Fibroblast of the conjunctiva (primary cell): ENCODE data around the gene IMMP2L.

Experiments used
- DNase-seq: peaks from one replicate; pipeline ENCODE4 v3.0.0-alpha.2; 2010; ENCODE audit warnings: low read depth

IMMP2L gene

DNA sequence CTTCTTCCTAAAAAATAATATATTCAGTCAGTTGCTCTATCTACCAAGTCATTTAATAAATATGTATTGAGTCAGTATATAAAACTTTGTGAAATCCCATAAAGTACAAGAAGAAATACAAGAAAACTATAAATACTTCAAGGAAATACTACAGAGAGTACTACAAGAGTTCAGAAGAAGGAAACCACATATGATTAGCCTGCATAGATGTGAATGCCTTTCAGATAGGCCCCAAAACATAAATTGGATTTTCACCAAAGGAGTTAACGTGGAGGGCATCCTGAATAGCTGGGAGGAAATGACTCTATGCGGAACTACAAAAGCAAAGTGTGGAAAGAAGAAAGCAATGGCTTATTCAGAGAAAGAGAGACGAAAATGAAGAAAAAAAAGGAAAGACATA lies 351.3 kb downstream of the IMMP2L start:
- no peak for DNase-seq

DNA sequence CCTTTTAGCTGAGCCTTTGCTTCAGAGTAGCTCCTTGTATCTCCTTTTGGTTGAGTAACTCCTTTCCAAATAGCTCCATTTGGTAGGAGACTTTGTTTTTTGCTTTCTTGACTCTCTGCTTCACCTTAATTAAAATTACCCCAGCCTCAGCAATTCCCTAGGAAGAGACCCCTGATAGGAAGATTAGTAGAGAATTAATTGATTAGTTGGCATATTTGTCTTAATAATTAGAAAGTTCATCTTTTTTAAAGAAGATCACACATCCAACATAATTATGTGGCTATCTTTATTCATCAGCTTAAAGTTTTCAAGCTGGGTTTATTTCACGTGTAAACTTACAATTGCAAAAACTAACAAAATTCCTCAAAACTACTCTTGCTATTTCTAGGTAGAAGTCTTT lies 352.2 kb downstream of the IMMP2L start:
- DNase-seq, result no peak

DNA sequence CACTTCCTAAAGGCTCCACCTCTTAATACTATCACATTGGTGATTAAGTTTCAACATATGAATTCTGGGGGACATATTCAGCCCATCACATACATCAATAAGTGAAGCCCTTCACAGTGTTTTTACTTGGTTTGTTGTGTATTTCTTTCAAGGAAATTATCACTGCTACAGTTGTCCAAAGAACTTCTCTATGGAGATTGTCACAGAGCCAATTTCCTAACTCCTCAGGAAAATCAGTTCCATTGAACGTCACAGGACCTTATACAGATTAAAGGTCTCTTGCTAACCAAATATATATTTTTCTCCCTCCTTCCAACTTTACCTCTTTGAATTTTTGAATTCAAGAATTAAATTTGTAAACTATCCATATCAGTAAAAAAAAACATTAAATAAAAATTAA lies 357.0 kb downstream of the IMMP2L start:
- DNase-seq, result no peak

DNA sequence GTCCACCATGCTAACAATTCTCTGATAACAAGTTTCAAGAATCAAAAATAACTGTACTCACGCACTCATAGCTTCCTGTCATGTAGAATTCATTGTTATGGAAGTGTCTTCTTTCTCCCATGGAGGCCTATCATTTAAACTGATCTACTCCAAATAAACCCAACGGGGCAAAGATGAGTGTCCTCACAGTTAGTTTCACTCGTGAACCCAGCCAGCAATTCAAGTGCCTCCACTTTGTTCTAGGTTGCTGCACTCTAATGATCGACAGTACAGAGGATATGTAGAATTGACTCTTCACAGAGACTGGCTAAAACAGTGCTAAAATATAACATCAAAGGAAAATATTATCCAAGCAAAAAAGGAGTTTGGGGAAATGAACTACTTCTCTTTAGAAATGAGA lies 360.0 kb downstream of the IMMP2L start:
- DNase-seq, result no peak

DNA sequence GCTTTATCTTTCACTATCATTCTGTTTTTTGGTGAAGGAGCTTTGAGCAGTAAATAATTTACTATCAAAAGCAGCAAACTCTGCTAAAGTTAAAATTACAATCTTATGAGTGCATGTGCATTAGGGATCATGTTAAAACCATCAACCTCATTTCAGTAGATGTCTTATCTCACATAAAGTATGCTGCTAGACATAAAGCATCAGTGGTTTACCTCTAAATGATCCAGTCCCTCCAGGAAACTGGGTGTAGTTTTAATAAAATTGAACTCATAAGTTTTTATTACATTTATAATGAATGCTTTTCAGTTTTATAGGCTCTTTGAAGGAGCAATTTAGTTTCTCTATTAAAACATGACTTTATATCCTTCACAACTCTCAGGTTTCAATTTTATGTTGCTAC lies 362.6 kb downstream of the IMMP2L start:
- DNase-seq, result no peak

DNA sequence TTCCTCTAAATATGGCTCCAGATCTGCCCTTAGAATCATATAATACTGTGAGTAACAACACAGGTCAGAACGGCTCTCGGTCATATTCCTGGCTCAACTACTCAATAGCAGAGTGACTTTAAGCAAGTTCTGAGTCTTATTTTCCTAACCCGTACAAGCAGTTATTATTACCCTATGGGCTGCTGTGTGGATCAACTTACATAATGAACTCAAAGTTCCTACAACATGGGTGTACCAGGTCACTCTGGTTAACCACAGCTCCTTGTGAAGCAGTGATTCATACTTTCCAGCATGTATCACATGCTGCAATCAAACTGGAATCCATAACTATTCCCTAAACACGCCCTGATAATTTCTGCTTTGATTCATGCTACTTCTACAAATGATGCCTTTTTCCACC lies 364.0 kb downstream of the IMMP2L start:
- peak; percentile 99 for DNase-seq

DNA sequence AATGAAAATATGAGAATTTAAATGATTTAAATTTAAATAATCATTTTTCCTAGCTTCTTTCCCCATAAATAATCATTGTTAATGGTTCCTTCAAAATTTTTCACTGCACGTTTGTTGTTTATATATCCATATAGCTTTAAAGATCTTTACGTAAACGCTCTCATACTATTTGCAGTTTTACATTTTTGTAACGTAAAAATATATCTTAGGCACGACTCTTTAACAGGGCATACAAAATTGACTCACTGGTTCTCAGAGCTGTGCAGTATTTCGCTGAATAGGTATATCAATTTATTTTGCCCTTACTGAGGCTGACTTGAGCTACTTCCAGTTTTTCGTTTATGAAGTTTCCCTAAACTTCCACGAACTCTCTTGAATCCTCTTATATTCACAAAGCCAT lies 365.6 kb downstream of the IMMP2L start:
- DNase-seq, result no peak

DNA sequence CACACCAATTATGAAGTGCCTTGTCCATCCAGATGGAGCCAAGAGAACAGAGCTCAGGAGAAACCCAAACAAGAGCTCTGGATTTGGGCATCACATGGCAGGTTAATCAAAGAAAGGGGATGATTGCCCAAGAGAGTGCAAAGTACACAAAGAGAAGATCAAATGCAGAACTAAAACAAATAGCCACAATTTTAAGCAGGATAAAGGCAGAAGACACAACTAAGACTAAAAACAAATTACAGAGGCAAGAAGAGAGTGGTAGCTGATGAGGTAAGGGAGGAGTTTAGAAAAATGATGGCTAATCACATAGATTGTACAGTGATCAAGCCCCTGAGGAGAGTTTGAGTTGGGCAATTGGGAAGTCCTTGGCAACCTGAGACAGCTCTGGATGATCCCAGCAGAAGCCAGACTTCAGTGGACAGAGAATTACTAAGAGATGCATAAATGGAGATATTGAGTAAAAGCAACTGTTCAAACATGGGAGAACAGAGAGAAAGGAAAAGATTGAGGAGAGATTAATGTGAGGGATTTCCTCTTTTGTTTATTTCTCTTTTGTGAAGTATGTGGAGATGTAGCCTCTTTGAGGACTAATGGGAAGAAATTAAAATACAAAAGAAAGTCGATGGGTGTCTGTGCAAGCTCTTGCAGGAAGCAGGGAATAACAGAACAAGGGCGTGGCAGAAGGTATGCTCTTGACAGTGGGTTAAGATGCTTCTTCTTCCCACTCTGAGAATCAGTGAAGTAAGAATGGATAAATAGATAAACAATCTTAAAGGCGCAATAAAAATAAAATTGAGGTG lies 369.5 kb downstream of the IMMP2L start:
- no peak for DNase-seq

DNA sequence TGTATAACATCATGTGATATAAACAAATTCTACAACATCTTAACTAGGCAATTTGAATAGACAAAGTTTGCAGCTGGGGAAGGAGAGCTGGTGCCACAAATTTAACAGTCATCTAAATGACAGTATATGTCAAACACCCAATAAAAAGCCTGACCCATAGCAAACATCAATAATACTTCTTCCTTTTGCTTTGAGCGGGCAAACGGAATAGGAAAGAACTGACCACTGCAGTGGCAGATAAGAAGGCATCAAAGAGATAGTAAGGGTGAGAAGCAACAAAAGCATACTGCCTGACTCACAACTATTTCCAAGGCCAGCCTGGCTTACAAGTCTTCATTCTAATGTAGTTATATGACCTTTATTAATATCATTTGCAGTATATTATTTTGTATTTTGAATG lies 371.5 kb downstream of the IMMP2L start:
- DNase-seq, result no peak

DNA sequence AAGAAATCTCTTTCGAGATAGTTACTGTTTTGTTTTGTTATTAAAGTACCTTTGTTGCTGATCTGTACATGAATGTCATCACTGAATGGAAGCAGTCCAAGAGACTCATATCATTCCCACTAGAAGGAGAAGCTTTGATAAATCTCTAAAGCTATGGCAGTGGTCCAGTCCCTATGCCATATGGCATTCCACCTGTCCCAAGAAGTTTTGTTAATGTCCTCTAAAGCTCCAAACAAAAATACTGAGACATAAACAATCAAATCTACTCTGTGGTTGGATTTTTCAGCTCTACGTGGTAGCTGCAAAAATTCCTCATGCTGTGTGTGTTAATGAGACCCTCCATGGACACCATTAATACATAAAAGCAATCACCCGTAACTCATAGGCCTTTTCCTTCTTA lies 377.3 kb downstream of the IMMP2L start:
- no peak for DNase-seq

DNA sequence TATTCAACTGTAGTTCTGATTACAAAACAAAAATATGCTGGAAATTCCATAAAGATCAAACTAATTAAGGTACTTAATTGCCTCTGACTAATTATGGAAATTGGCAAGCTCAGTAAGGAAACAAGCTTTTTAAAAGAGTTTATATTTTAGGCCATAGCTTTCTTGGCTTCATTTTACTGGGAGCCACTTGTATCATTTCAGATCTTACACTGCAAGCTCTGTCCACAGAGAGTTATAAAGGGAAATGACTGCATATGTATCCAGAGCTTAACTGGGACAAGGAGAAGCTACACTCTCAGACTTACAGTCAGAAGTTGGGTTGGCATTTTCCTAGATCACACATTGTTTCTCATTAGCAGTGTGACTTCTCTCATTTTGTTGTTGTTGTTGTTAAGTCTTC lies 379.0 kb downstream of the IMMP2L start:
- no peak for DNase-seq

DNA sequence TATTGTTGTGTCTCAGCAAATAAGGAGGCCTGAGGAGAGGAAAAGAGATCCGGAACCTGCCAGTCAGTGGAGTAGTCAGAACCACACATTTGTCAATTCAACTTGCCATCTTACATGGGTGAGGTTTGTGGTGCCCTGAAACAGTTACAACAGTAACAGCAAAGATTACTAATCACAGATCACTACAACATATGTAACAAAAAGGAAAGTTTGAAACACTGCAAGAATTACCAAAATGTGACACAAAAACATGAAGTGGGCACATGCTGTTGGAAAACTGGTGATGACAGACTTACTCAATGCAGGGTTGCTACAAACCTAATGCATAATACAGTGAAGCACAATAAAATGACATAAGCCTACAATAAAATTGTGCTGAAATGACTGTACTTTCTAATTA lies 382.0 kb downstream of the IMMP2L start:
- DNase-seq, result no peak

DNA sequence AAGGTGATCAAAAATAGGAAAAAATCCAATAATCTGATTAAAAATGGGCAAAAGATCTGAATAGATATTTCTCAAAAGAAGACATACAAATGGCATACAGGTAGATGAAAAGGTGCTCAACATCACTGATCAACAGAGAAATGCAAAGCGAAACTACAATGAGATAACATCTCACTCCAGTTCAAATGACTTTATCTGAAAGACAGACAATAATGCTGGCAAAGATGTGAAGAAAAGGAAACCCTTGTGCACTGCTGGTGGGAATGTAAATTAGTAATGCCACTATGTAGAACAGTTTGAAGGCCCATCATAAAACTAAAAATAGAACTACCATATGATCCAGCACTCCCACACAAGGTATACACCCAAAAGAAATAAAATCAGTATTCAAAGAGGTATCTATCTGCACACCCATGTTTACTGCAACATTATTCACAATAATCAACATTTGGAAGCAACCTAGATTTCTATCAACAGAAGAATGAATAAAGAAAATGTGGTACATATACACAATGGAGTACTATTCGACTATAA lies 386.3 kb downstream of the IMMP2L start:
- DNase-seq, result no peak

DNA sequence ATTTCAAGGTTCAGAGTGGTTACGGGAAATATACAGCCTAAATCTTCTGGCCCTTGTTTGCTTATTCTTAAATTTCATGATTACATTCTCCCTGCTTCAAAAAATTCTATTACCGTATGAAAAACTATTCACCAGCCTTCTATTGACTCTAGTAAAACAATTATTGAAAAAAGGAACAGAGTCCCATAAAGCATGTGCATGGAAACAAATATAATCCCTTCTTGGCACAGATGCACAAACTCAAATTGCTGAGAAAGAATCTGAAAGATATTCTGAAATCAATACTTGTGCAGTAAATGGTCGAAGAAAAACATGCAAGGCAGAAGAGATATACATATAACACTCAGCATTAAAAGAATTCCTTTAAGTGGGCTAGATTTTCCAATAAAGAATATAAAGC lies 387.8 kb downstream of the IMMP2L start:
- DNase-seq, result no peak

DNA sequence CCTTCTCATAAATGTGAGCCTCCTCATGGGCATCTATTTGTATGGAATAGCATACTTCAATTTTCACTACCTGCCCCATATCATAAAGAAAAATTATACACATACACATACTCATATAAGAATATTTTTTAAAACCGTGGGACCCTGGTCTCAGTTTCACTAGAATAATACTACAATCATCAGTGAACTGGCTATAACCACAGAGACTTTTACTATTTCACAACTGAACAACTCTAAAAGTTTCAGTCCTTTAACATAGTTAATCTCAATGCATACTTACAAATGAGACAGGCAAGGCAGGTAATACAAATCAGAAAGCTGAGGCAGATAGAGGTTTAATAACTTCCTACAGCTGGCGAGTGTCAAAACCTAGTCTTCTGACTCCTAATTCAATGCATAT lies 388.3 kb downstream of the IMMP2L start:
- no peak for DNase-seq

DNA sequence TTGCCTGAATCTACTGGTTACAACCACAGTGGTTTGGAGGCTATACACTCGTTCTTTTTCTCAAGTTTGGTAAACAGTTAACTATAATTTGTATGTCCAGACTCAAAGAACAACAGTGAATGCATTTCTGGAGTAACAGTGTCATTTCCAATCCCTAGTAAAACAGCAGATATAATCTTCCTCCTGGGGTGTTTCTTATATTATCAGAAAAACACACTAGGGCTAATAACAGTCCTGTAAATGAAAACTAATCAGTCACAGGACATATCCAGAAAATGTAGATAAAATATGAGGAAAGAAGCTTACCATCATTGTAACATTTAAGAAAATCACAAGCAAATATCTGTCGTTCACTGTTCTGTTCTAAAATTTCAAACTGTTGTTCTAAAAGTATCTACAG lies 388.8 kb downstream of the IMMP2L start:
- no peak for DNase-seq

DNA sequence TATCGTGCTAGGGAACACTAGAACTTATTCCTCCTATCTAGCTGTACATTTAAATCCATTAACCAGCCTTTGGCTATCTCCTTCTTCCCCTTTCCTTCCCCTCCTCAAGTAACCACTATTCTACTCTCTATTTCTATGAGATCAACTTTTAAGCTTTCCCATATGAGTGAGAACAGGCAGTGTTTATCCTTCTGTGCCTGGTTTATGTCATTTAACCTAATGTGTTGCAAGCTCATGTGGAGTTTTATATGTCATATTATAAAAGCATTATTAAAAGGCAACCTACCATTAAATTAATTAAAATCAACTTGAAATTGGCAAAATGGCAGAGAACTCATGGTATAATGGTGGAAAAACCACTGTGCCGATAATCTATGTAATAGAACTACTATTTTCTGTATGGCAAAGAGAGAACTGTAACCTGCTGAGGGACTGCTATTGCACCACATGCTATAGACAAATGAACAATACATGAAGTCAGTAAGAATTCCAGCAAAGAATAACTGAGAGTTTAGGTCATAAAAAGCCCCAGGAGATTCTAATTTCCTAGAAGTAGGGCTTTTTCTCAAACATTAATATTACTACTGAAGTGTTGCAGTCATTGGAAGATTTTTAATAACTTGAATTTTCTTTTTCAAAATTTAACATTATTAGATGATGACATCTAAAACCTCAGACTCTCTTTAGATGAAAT lies 389.6 kb downstream of the IMMP2L start:
- DNase-seq, result no peak

DNA sequence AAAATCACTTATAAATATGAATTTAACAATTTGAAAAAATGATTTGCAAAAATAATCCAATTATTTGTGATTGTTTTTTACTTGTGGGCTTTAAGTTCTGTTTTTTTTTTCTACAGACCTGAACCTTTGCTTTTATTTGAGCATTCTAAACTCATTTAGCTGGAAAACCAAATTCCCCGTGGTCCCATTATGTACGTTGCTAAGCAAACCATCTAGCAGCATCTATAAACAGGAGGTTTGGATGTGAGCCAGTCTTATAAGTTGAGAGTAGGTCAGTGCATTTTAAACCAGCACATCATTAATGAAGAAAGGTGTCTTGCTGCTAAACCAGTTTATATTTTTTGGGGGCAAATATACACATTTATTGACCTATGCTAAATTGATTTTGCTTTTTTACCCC lies 394.1 kb downstream of the IMMP2L start:
- peak; percentile 26 for DNase-seq

DNA sequence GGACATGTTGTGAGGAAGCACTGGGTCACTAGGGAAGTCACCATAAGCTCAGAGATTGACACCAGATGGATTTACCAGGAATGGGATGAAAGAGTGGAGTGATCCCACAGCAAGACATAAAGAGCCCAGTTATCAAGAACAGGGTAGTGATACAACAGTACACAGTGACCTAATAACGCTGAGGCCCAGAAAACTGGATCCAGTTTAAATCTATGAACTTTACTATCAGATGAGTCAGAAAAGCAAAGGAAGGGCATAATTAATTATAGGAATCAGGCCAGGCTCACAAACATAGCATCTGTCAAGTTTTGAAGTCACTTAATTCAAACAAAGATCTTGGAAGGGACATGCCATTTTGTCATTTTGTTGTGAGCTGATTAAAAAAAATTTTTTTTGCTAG lies 397.9 kb downstream of the IMMP2L start:
- no peak for DNase-seq

DNA sequence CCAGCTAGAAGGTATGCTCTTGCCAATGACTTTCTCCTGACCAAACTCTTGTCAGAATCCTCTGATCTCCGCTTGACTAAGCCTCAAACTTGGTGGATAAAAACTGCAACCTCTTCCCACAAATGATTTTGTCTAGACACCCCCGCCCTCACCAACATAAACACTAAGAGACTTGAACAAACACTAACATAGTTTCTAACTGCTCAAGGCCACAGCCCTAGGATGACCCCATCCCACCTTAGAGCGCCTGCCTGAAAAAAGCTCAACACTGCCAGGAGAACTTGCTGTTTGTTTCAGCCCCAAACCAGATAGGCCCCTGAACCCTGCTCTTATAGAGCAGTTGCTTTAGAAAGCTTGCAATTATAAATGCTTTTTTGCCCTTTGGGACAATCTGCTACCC lies 399.6 kb downstream of the IMMP2L start:
- DNase-seq, result no peak

DNA sequence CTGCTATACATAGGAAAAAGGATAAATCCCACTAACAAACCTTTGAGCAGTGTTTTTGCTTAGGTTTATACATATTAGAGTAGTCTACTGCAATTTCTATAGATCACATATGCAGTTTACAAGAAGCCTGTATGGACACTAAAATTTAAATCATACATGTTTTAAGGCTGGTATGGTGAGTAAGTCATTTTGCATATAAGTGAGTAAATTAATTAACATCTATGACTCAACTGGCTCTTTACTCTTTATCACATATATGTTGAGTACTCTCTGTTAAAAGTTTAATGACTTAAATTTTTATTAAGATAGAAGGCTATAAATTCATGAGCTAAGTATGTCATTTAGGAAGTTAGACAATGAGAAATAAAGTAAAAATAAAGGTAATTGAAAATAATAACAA lies 402.0 kb downstream of the IMMP2L start:
- DNase-seq, result no peak

DNA sequence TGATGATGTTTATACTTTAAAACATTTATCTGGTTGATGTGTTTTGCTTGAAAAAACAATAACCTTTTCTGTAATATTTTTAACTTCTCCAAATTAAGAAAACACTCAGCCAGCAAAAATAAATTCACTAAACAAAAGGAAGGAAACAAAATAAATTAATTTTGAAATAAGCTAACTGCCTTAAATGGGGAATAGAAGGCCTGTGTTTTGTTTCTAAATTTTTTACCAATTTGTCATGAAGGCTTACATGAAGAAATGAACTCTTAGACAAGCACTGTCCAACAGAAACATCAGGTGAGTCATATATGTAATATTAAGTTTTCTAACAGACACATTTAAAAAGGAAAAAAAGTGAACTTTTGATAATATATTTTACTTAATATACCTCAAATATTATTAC lies 402.9 kb downstream of the IMMP2L start:
- DNase-seq, result peak; percentile 10

DNA sequence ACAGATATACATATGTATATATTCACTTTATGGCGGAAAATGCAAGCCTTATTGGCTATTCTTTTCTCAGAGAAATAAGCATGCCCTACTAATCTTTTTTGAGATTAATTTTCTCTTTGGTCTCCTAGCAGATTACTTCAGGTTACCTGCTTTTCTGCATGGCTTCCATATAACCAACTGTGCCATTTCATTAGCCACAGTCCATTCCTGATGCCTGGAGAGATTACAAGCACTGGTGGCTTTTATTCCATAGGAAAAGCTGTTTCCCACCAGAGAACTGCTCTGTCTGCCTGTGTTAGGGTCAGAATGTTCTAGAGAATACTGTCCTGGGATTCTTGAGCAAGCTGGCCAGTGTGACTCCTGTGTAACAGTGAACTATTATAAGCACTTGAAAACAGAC lies 411.6 kb downstream of the IMMP2L start:
- DNase-seq, result no peak
